Measurements from ENCODE around the gene AUTS2.

The AUTS2 gene

GRCh38 chr7:69754476-69754875 lies 156.2 kb downstream of the AUTS2 start:
- DNase-seq (ENCODE audit: low read depth in 2 of 2, low spot score in 1 of 2) = no peak

- no peak for DNase-seq (ENCODE audit: low read depth in 2 of 2, low spot score in 1 of 2)
These were observed 158.0 kb downstream of the AUTS2 start for GRCh38 chr7:69756235-69756634.

GRCh38 chr7:69757528-69757927 lies 159.3 kb downstream of the AUTS2 start:
- DNase-seq (ENCODE audit: low read depth in 2 of 2, low spot score in 1 of 2) = no peak

- no peak for DNase-seq (ENCODE audit: low read depth in 2 of 2, low spot score in 1 of 2)
These were observed 159.7 kb downstream of the AUTS2 start for GRCh38 chr7:69757981-69758430.

- DNase-seq (ENCODE audit: low read depth in 2 of 2, low spot score in 1 of 2) = no peak
These were observed 161.1 kb downstream of the AUTS2 start for GRCh38 chr7:69759373-69759772.

- no peak for DNase-seq (ENCODE audit: low read depth in 2 of 2, low spot score in 1 of 2)
These were observed 163.1 kb downstream of the AUTS2 start for GRCh38 chr7:69761290-69761922.

GRCh38 chr7:69762821-69763352 lies 164.6 kb downstream of the AUTS2 start:
- no peak for DNase-seq (ENCODE audit: low read depth in 2 of 2, low spot score in 1 of 2)

- DNase-seq (ENCODE audit: low read depth in 2 of 2, low spot score in 1 of 2) = no peak
These were observed 165.2 kb downstream of the AUTS2 start for GRCh38 chr7:69763513-69763912.

GRCh38 chr7:69764147-69764546 lies 165.9 kb downstream of the AUTS2 start:
- no peak for DNase-seq (ENCODE audit: low read depth in 2 of 2, low spot score in 1 of 2)

GRCh38 chr7:69764681-69765080 lies 166.4 kb downstream of the AUTS2 start:
- DNase-seq (ENCODE audit: low read depth in 2 of 2, low spot score in 1 of 2) = no peak

- DNase-seq (ENCODE audit: low read depth in 2 of 2, low spot score in 1 of 2) = no peak
These were observed 167.6 kb downstream of the AUTS2 start for GRCh38 chr7:69765879-69766278.

GRCh38 chr7:69768986-69769595 lies 170.8 kb downstream of the AUTS2 start:
- DNase-seq (ENCODE audit: low read depth in 2 of 2, low spot score in 1 of 2) = no peak

- no peak for DNase-seq (ENCODE audit: low read depth in 2 of 2, low spot score in 1 of 2)
These were observed 171.6 kb downstream of the AUTS2 start for GRCh38 chr7:69769826-69770225.

GRCh38 chr7:69770613-69771012 lies 172.3 kb downstream of the AUTS2 start:
- DNase-seq (ENCODE audit: low read depth in 2 of 2, low spot score in 1 of 2) = no peak

- DNase-seq (ENCODE audit: low read depth in 2 of 2, low spot score in 1 of 2) = no peak
These were observed 174.6 kb downstream of the AUTS2 start for GRCh38 chr7:69772718-69773436.

- DNase-seq (ENCODE audit: low read depth in 2 of 2, low spot score in 1 of 2) = no peak
These were observed 175.4 kb downstream of the AUTS2 start for GRCh38 chr7:69773535-69774225.

- DNase-seq (ENCODE audit: low read depth in 2 of 2, low spot score in 1 of 2) = no peak
These were observed 177.0 kb downstream of the AUTS2 start for GRCh38 chr7:69775231-69775771.

GRCh38 chr7:69776611-69777010 lies 178.3 kb downstream of the AUTS2 start:
- DNase-seq (ENCODE audit: low read depth in 2 of 2, low spot score in 1 of 2) = no peak

GRCh38 chr7:69778138-69778537 lies 179.9 kb downstream of the AUTS2 start:
- no peak for DNase-seq (ENCODE audit: low read depth in 2 of 2, low spot score in 1 of 2)

GRCh38 chr7:69780379-69780778 lies 182.1 kb downstream of the AUTS2 start:
- no peak for DNase-seq (ENCODE audit: low read depth in 2 of 2, low spot score in 1 of 2)

- DNase-seq (ENCODE audit: low read depth in 2 of 2, low spot score in 1 of 2) = no peak
These were observed 183.2 kb downstream of the AUTS2 start for GRCh38 chr7:69781412-69781846.
